HepG2 (cell line): ENCODE results near the gene FBXO9. TPM values are rescaled to one million over a fixed set of nuclear protein-coding genes. Genes with fewer than 3 reads are reported as not detected.

Experiments used
- BORCS8-MEF2B ChIP-seq: sonication (generic); formaldehyde crosslinking; IDR thresholded peaks from 2 replicates; pipeline ENCODE4 v1.8.0; 2022; ENCODE audit warnings: mild to moderate bottlenecking, missing genetic modification reagents
- CCAR2 ChIP-seq: fragments of 200-400 bp; formaldehyde crosslinking; optimal IDR thresholded peaks from 2 replicates; pipeline ENCODE3; 2018; ENCODE audit warnings: low read depth, mild to moderate bottlenecking, low read length, moderate library complexity
- DMAP1 ChIP-seq: IDR thresholded peaks from 2 replicates; pipeline ENCODE4 v1.6.1; 2016
- ELF3 ChIP-seq: IDR thresholded peaks from 2 replicates; pipeline ENCODE4 v1.6.1; 2016; ENCODE audit warnings: missing genetic modification reagents, missing compliant biosample characterization
- ERF ChIP-seq: IDR thresholded peaks from 2 replicates; pipeline ENCODE4 v1.6.1; 2018; ENCODE audit warnings: missing biosample characterization, missing genetic modification reagents
- GABPA ChIP-seq, 2 experiments: IDR thresholded peaks; 2 replicates each; pipeline ENCODE4 v1.6.1; 2011 to 2016; ENCODE audit warnings: low read depth in 2 of 2, low read length in 1 of 2, missing biosample characterization in 1 of 2, missing genetic modification characterization in 1 of 2
- GTF3A ChIP-seq: sonication (generic); formaldehyde crosslinking; conservative IDR thresholded peaks from 2 replicates; pipeline ENCODE4 v1.4.0; 2020; ENCODE audit warnings: mild to moderate bottlenecking, missing genetic modification reagents
- KDM5B ChIP-seq: sonication (generic); formaldehyde crosslinking; IDR thresholded peaks from 2 replicates; pipeline ENCODE4 v1.4.0; 2020; ENCODE audit warnings: missing genetic modification reagents, mild to moderate bottlenecking, borderline replicate concordance
- PRDM10 ChIP-seq: sonication (generic); formaldehyde crosslinking; IDR thresholded peaks from 2 replicates; pipeline ENCODE4 v1.4.0; 2020; ENCODE audit warnings: low read depth, missing genetic modification reagents
- PRMT3 ChIP-seq: sonication (generic); formaldehyde crosslinking; IDR thresholded peaks from 2 replicates; pipeline ENCODE4 v1.8.1; 2022; ENCODE audit warnings: low read depth, mild to moderate bottlenecking, moderate library complexity, missing genetic modification reagents, borderline replicate concordance
- RXRA ChIP-seq: sonication (generic); formaldehyde crosslinking; IDR thresholded peaks from 2 replicates; pipeline ENCODE4 v1.5.1; 2020; ENCODE audit warnings: missing genetic modification reagents
- SOX5 ChIP-seq: IDR thresholded peaks from 2 replicates; pipeline ENCODE4 v1.6.1; 2016; ENCODE audit warnings: borderline replicate concordance
- SP5 ChIP-seq: IDR thresholded peaks from 2 replicates; pipeline ENCODE4 v1.6.1; 2016; ENCODE audit warnings: low read depth, borderline replicate concordance
- TRIM24 ChIP-seq: sonication (generic); formaldehyde crosslinking; IDR thresholded peaks from 2 replicates; pipeline ENCODE4 v1.8.0; 2022; ENCODE audit warnings: mild to moderate bottlenecking, missing genetic modification reagents
- ZBTB7B ChIP-seq: sonication (generic); formaldehyde crosslinking; IDR thresholded peaks from 2 replicates; pipeline ENCODE4 v1.4.0; 2020; ENCODE audit warnings: missing genetic modification reagents
- ZC3H13 ChIP-seq: sonication (generic); formaldehyde crosslinking; IDR thresholded peaks from 2 replicates; pipeline ENCODE4 v1.8.1; 2023; ENCODE audit warnings: mild to moderate bottlenecking, missing genetic modification reagents, moderate library complexity
- ZNF263 ChIP-seq: sonication (generic); formaldehyde crosslinking; IDR thresholded peaks from 2 replicates; pipeline ENCODE4 v1.4.0; 2020; ENCODE audit warnings: missing genetic modification reagents
- ZNF335 ChIP-seq: sonication (generic); formaldehyde crosslinking; IDR thresholded peaks from 2 replicates; pipeline ENCODE4 v1.4.0; 2020; ENCODE audit warnings: missing genetic modification reagents
- ZNF782 ChIP-seq: sonication (generic); formaldehyde crosslinking; IDR thresholded peaks from 2 replicates; pipeline ENCODE4 v1.4.0; 2020; ENCODE audit warnings: missing genetic modification reagents, mild to moderate bottlenecking, borderline replicate concordance
- ZNF800 ChIP-seq: sonication (generic); formaldehyde crosslinking; IDR thresholded peaks from 2 replicates; pipeline ENCODE4 v1.4.0; 2020; ENCODE audit warnings: missing genetic modification reagents
- ZSCAN22 ChIP-seq: sonication (generic); formaldehyde crosslinking; IDR thresholded peaks from 2 replicates; pipeline ENCODE4 v1.4.0; 2020; ENCODE audit warnings: mild to moderate bottlenecking, missing genetic modification reagents
- polyA plus RNA-seq, 8 experiments: library from polyadenylated mRNA; depleted of rRNA in 3 of 8; stranded (reverse) in 7 of 8; unstranded in 1 of 8; fragments of >200 nt; fragmentation: Illumina TruSeq in 4 of 8; extraction: Trizol in 4 of 8; gene quantifications; 2 replicates each; pipeline versions ENCODE4 v1.2.1 to v1.2.3, GENCODE V29; 2011 to 2016; ENCODE audit warnings: low read depth in 4 of 8, missing spikeins in 1 of 8, mixed read lengths in 1 of 8; ENCODE audit not compliant: insufficient read depth in 1 of 8
- total RNA-seq, 5 experiments: library from RNA; depleted of rRNA; stranded (reverse); fragments of >200 nt; fragmentation: Illumina TruSeq; extraction: Trizol; gene quantifications; 2 replicates each; pipeline ENCODE4 v1.2.3, GENCODE V29; 2016; ENCODE audit warnings: low read depth in 1 of 5
- TF ChIP-seq, protein P1 (sequence below): sonication (generic); formaldehyde crosslinking; conservative IDR thresholded peaks from 2 replicates; pipeline ENCODE4 v1.8.0; 2022; ENCODE audit warnings: low read depth, missing genetic modification reagents
- TF ChIP-seq, protein P2 (sequence below), 2 experiments: sonication (generic) in 1 of 2; formaldehyde crosslinking in 1 of 2; IDR thresholded peaks; 2 replicates each; pipeline versions ENCODE4 v1.4.0 to v1.6.1; 2018 to 2020; ENCODE audit warnings: missing genetic modification reagents in 2 of 2, borderline replicate concordance in 1 of 2, low read depth in 1 of 2, mild to moderate bottlenecking in 1 of 2, missing biosample characterization in 1 of 2

FBXO9 gene
- total and polyA plus RNA-seq, 2 of the 13 experiments (the other 11 are each of a cell fraction or from before 2014, with no cell fraction given) = 64.3 to 98.4 TPM

DNA sequence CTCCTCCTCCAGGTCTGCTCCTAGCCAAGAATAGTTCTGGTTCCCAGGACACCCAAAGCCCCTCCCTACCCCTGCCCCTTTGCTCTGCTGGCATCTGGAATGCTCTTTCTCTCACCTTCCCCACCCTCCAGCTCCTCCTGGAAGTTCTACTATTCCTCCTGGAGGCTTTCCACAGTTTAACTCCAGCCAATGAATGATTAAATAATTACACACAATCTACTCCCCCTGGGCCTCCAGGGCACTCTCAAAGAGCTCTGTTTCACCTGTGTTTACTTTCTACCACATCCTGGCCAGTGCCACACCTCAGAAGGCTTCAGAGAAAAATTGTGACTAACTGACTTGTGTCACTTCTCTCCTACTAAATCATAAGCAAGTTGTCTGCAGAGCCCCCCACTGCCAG is 47.2 kb downstream of the FBXO9 start (continued):
- TF ChIP-seq PRDM10 (CRISPR knock-in tag) (no peak), PRMT3 (CRISPR knock-in tag) (no peak), CCAR2 (no peak), RXRA (CRISPR knock-in tag) (no peak; the same call in 1 of the 2 replicates), SP5 (no peak; the same call in 1 of the 2 replicates), ZC3H13 (CRISPR knock-in tag) (no peak), ZNF782 (CRISPR knock-in tag) (no peak), BORCS8-MEF2B (CRISPR knock-in tag) (no peak), ZBTB7B (CRISPR knock-in tag) (no peak), KDM5B (CRISPR knock-in tag) (no peak), SOX5 (CRISPR knock-in tag) (peak; percentile 65; the same call in 1 of the 2 replicates), TRIM24 (no peak), GABPA (IDR thresholded peaks at IDR 0.05; ENCODE audit: low read depth, low read length) (no peak), GABPA (CRISPR knock-in tag; IDR thresholded peaks at IDR 0.05; ENCODE audit: low read depth) (no peak), ZNF335 (no peak), ZNF263 (CRISPR knock-in tag) (no peak), GTF3A (CRISPR knock-in tag) (0 out of 2 replicates have a peak, but pooled peaks have one; percentile 33), ELF3 (0 out of 2 replicates have a peak, but pooled peaks have one; percentile 37), DMAP1 (CRISPR knock-in tag) (no peak), ZNF800 (CRISPR knock-in tag) (no peak), ERF (CRISPR knock-in tag) (0 out of 2 replicates have a peak, but pooled peaks have one; percentile 17), ZSCAN22 (CRISPR knock-in tag) (no peak)
- TF ChIP-seq, protein P1, sequence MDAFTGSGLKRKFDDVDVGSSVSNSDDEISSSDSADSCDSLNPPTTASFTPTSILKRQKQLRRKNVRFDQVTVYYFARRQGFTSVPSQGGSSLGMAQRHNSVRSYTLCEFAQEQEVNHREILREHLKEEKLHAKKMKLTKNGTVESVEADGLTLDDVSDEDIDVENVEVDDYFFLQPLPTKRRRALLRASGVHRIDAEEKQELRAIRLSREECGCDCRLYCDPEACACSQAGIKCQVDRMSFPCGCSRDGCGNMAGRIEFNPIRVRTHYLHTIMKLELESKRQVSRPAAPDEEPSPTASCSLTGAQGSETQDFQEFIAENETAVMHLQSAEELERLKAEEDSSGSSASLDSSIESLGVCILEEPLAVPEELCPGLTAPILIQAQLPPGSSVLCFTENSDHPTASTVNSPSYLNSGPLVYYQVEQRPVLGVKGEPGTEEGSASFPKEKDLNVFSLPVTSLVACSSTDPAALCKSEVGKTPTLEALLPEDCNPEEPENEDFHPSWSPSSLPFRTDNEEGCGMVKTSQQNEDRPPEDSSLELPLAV (CRISPR knock-in tag) = no peak
- TF ChIP-seq, protein P2, sequence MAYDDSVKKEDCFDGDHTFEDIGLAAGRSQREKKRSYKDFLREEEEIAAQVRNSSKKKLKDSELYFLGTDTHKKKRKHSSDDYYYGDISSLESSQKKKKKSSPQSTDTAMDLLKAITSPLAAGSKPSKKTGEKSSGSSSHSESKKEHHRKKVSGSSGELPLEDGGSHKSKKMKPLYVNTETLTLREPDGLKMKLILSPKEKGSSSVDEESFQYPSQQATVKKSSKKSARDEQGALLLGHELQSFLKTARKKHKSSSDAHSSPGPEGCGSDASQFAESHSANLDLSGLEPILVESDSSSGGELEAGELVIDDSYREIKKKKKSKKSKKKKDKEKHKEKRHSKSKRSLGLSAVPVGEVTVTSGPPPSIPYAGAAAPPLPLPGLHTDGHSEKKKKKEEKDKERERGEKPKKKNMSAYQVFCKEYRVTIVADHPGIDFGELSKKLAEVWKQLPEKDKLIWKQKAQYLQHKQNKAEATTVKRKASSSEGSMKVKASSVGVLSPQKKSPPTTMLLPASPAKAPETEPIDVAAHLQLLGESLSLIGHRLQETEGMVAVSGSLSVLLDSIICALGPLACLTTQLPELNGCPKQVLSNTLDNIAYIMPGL (CRISPR knock-in tag; IDR thresholded peaks at IDR 0.05; ENCODE audit: borderline replicate concordance in 1 of 2, low read depth in 1 of 2) = no peak
